Body of pancreas (tissue), 4 donors: ENCODE measurements around the gene OPA3. TPM values are rescaled to one million over a fixed set of nuclear protein-coding genes. Genes with fewer than 3 reads are reported as not detected.

Experiments used
- ATAC-seq: fragments of 150-250 bp; one replicate; pipeline ENCODE4 v1.9.1; 2016
- DNase-seq, 4 donors: peaks; one replicate each; pipeline ENCODE4 v3.0.0-alpha.2; 2019
- H3K27ac ChIP-seq, 4 donors: fragments of 200-600 bp; sonication (generic); 1 replicate in 3 of 4; 2 replicates in 1 of 4; pipeline versions ENCODE4 v1.5.1 to v1.6.1; 2016 to 2019; ENCODE audit warnings: mild to moderate bottlenecking in 1 of 4, mixed read lengths in 1 of 4, moderate library complexity in 1 of 4
- H3K27me3 ChIP-seq, 2 donors: fragments of 200-600 bp; sonication (generic); one replicate each; pipeline ENCODE4 v1.6.0; 2016; ENCODE audit warnings: mild to moderate bottlenecking in 1 of 2
- H3K36me3 ChIP-seq, 2 donors: fragments of 200-600 bp; sonication (generic); replicated peaks in 1 of 2; 2 replicates each; pipeline ENCODE4 v1.5.1; 2016; ENCODE audit warnings: low read depth in 2 of 2; ENCODE audit not compliant: insufficient read depth in 1 of 2
- H3K4me1 ChIP-seq: fragments of 200-600 bp; sonication (generic); one replicate; pipeline ENCODE4 v1.6.0; 2016
- H3K4me3 ChIP-seq, 2 donors: fragments of 200-600 bp; sonication (generic); 1 replicate in 1 of 2; 2 replicates in 1 of 2; pipeline ENCODE4 v1.5.1; 2016 to 2019
- H3K9me3 ChIP-seq, 3 donors: fragments of 200-600 bp; sonication (generic); 1 replicate in 2 of 3; 2 replicates in 1 of 3; pipeline ENCODE4 v1.5.1; 2016
- CTCF ChIP-seq, 7 experiments: fragments of 450-650 bp in 4 of 7; fragments of 200-600 bp in 3 of 7; sonication (generic) in 3 of 7; IDR thresholded peaks; one replicate each; pipeline ENCODE4 v1.5.1; 2016 to 2019; ENCODE audit warnings: antibody characterized with exemption in 7 of 7
- POLR2A ChIP-seq, 3 donors: fragments of 450-650 bp; IDR thresholded peaks; one replicate each; pipeline ENCODE4 v1.6.1; 2016; ENCODE audit warnings: antibody characterized with exemption in 3 of 3, mild to moderate bottlenecking in 2 of 3
- WGBS, 2 donors: methylation state at CpG; one replicate each; pipeline ENCODE4 v1.1.5; 2017; 5-methylcytosine and 5-hydroxymethylcytosine counted together
- intact Hi-C: fragments of 100-400 bp; cut with DNase I; formaldehyde crosslinking; loops from one replicate; pipeline ENCODE4 v1.15.1; 2023
- total RNA-seq, 2 donors: library from RNA; depleted of rRNA; stranded (reverse); fragments of >200 nt; gene quantifications; one replicate each; pipeline ENCODE4 v1.1.0, GENCODE V29; 2016

Gene OPA3
- total RNA-seq, 2 donors from 2014 or later, result 4.2 to 22.7 TPM

- no peaks in the 10 kb centered on the region for H3K27me3 ChIP-seq
- no peak overlapping the region for H3K27ac ChIP-seq
- no peak for TF ChIP-seq POLR2A (IDR thresholded peaks at IDR 0.05)
- TF ChIP-seq CTCF (IDR thresholded peaks at IDR 0.05), result no peak
- no peaks in the 10 kb centered on the region for H3K9me3 ChIP-seq
- 76 to 82% methylated on average over 5 of the region's 5 CpGs for WGBS, 2 donors
- ATAC-seq, result no peak
- intact Hi-C loops, result no loop called here
- H3K36me3 ChIP-seq, result no peaks in the 10 kb centered on the region
- no peak overlapping the region for H3K4me3 ChIP-seq
- no peak for DNase-seq
- H3K4me1 ChIP-seq, result peaks cover 16% of the 10 kb centered on the region
Measured at GRCh38 chr19:45492137-45492626, 92.4 kb downstream of the OPA3 start.

- TF ChIP-seq POLR2A (IDR thresholded peaks at IDR 0.05), result no peak
- no peak for TF ChIP-seq CTCF (IDR thresholded peaks at IDR 0.05)
- no peaks in the 10 kb centered on the region for H3K27me3 ChIP-seq
- H3K36me3 ChIP-seq, result no peaks in the 10 kb centered on the region
- DNase-seq (no peak), ATAC-seq (no peak)
- intact Hi-C loops, result no loop called here
- 74 to 78% methylated on average over 18 to 20 of the region's 20 CpGs for WGBS, 2 donors
- H3K4me1 ChIP-seq, result peaks cover 9% of the 10 kb centered on the region
- no peak overlapping the region for H3K4me3 ChIP-seq
- H3K27ac ChIP-seq, result no peak overlapping the region
- no peaks in the 10 kb centered on the region for H3K9me3 ChIP-seq
Measured at GRCh38 chr19:45489216-45489855, 95.3 kb downstream of the OPA3 start.

GRCh38 chr19:45488708-45489107 lies 95.9 kb downstream of the OPA3 start:
- TF ChIP-seq CTCF (IDR thresholded peaks at IDR 0.05), result no peak
- TF ChIP-seq POLR2A (IDR thresholded peaks at IDR 0.05), result no peak
- H3K4me3 ChIP-seq, result no peak overlapping the region
- intact Hi-C loops, result no loop called here
- DNase-seq (no peak), ATAC-seq (no peak)
- H3K4me1 ChIP-seq, result peaks cover 9% of the 10 kb centered on the region
- H3K27ac ChIP-seq, result no peak overlapping the region
- no peaks in the 10 kb centered on the region for H3K27me3 ChIP-seq
- 69 to 70% methylated on average over 14 to 15 of the region's 15 CpGs for WGBS, 2 donors
- H3K36me3 ChIP-seq, result no peaks in the 10 kb centered on the region
- no peaks in the 10 kb centered on the region for H3K9me3 ChIP-seq

- intact Hi-C loops, result no loop called here
- Histone ChIP-seq H3K36me3 (no peaks in the 10 kb centered on the region), H3K4me1 (peaks cover 4% of the 10 kb centered on the region), H3K9me3 (no peaks in the 10 kb centered on the region), H3K4me3 (peak overlapping the region; percentile 42 to 53), H3K27me3 (no peaks in the 10 kb centered on the region), H3K27ac (peak overlapping the region; percentile 48 to 86 (median 70))
- ATAC-seq (peak; percentile 99), DNase-seq (peak; percentile 99 to 100 (median 99))
- WGBS, 2 donors, result 1% methylated on average over 18 to 35 of the region's 35 CpGs
- peak; percentile 71 to 95 (median 80) for TF ChIP-seq CTCF (IDR thresholded peaks at IDR 0.05)
- TF ChIP-seq POLR2A (IDR thresholded peaks at IDR 0.05), result no peak
Measured at GRCh38 chr19:45485305-45486077, 99.1 kb downstream of the OPA3 start.
